ENCODE measurements around the gene MYF6. TPM values are rescaled to one million over a fixed set of nuclear protein-coding genes. Genes with fewer than 3 reads are reported as not detected.

Gene MYF6
- total RNA-seq, 2 donors from 2014 or later = not detected

- H3K4me3 ChIP-seq = no peak overlapping the region
- H3K4me1 ChIP-seq (ENCODE audit: control insufficient read depth in 1 of 2, low read depth in 2 of 2) = no peaks in the 10 kb centered on the region
- ATAC-seq (ENCODE audit: insufficient number of reproducible peaks, low FRiP score, low read depth) (no peak), DNase-seq (ENCODE audit: low spot score) (no peak)
- H3K27ac ChIP-seq = no peak overlapping the region
- no peak for TF ChIP-seq CTCF (IDR thresholded peaks at IDR 0.05)
- H3K27me3 ChIP-seq (replicated peaks; ENCODE audit: insufficient read depth) = no peaks in the 10 kb centered on the region
- no peaks in the 10 kb centered on the region for H3K36me3 ChIP-seq
- H3K9me3 ChIP-seq = no peaks in the 10 kb centered on the region
Observed at GRCh38 chr12:80684077-80684495, 23.3 kb upstream of the MYF6 start.

GRCh38 chr12:80690090-80690489 lies 17.3 kb upstream of the MYF6 start:
- no peak overlapping the region for H3K4me3 ChIP-seq

GRCh38 chr12:80690513-80690912 lies 16.9 kb upstream of the MYF6 start:
- Histone ChIP-seq H3K36me3 (no peaks in the 10 kb centered on the region), H3K27me3 (replicated peaks; ENCODE audit: insufficient read depth) (no peaks in the 10 kb centered on the region), H3K4me1 (ENCODE audit: control insufficient read depth in 1 of 2, low read depth in 2 of 2) (no peaks in the 10 kb centered on the region), H3K9me3 (no peaks in the 10 kb centered on the region), H3K4me3 (no peak overlapping the region), H3K27ac (no peak overlapping the region)
- ATAC-seq (ENCODE audit: insufficient number of reproducible peaks, low FRiP score, low read depth) = no peak
- DNase-seq (ENCODE audit: low spot score) = no peak
- no peak for TF ChIP-seq CTCF (IDR thresholded peaks at IDR 0.05)

More at GRCh38 chr12:80690090-80690489, 17.3 kb upstream of the MYF6 start:
- H3K9me3 ChIP-seq = no peaks in the 10 kb centered on the region
- no peaks in the 10 kb centered on the region for H3K27me3 ChIP-seq (replicated peaks; ENCODE audit: insufficient read depth)
- TF ChIP-seq CTCF (IDR thresholded peaks at IDR 0.05) = no peak
- H3K27ac ChIP-seq = no peak overlapping the region
- H3K36me3 ChIP-seq = no peaks in the 10 kb centered on the region
- ATAC-seq (ENCODE audit: insufficient number of reproducible peaks, low FRiP score, low read depth) = no peak
- no peak for DNase-seq (ENCODE audit: low spot score)
- no peaks in the 10 kb centered on the region for H3K4me1 ChIP-seq (ENCODE audit: control insufficient read depth in 1 of 2, low read depth in 2 of 2)

GRCh38 chr12:80692114-80692513 lies 15.3 kb upstream of the MYF6 start:
- no peaks in the 10 kb centered on the region for H3K9me3 ChIP-seq
- DNase-seq (ENCODE audit: low spot score) (no peak), ATAC-seq (ENCODE audit: insufficient number of reproducible peaks, low FRiP score, low read depth) (no peak)
- H3K4me3 ChIP-seq = no peak overlapping the region
- no peak for TF ChIP-seq CTCF (IDR thresholded peaks at IDR 0.05)
- H3K27ac ChIP-seq = no peak overlapping the region
- no peaks in the 10 kb centered on the region for H3K27me3 ChIP-seq (replicated peaks; ENCODE audit: insufficient read depth)
- H3K4me1 ChIP-seq (ENCODE audit: control insufficient read depth in 1 of 2, low read depth in 2 of 2) = no peaks in the 10 kb centered on the region
- no peaks in the 10 kb centered on the region for H3K36me3 ChIP-seq

- H3K4me1 ChIP-seq (ENCODE audit: control insufficient read depth in 1 of 2, low read depth in 2 of 2) = peaks cover 0 to under 1% of the 10 kb centered on the region in 2 donors
- DNase-seq (ENCODE audit: low spot score) = no peak
- ATAC-seq (ENCODE audit: insufficient number of reproducible peaks, low FRiP score, low read depth) = no peak
- H3K27ac ChIP-seq = no peak overlapping the region
- no peak for TF ChIP-seq CTCF (IDR thresholded peaks at IDR 0.05)
- H3K4me3 ChIP-seq = no peak overlapping the region
- no peaks in the 10 kb centered on the region for H3K9me3 ChIP-seq
- no peaks in the 10 kb centered on the region for H3K36me3 ChIP-seq
- no peaks in the 10 kb centered on the region for H3K27me3 ChIP-seq (replicated peaks; ENCODE audit: insufficient read depth)
Observed at GRCh38 chr12:80697270-80697887, 10.1 kb upstream of the MYF6 start.

All from thoracic aorta (tissue), 2 donors.